HepG2 (cell line): ENCODE measurements around the gene ALG3. TPM values are rescaled to one million over a fixed set of nuclear protein-coding genes. Genes with fewer than 3 reads are reported as not detected.

Experiments
- BORCS8-MEF2B ChIP-seq: sonication (generic); formaldehyde crosslinking; IDR thresholded peaks from 2 replicates; pipeline ENCODE4 v1.8.0; 2022; ENCODE audit warnings: mild to moderate bottlenecking, missing genetic modification reagents
- CHD2 ChIP-seq: IDR thresholded peaks from 2 replicates; pipeline ENCODE4 v1.6.1; 2011; ENCODE audit warnings: low read depth, low read length, improper control_type of control experiment
- DRAP1 ChIP-seq: IDR thresholded peaks from 2 replicates; pipeline ENCODE4 v1.6.1; 2016; ENCODE audit warnings: missing genetic modification reagents, missing compliant biosample characterization
- E2F1 ChIP-seq: sonication (generic); formaldehyde crosslinking; IDR thresholded peaks from 2 replicates; pipeline ENCODE4 v1.5.0; 2020; ENCODE audit warnings: missing genetic modification reagents
- GABPA ChIP-seq, 2 experiments: IDR thresholded peaks; 2 replicates each; pipeline ENCODE4 v1.6.1; 2011 to 2016; ENCODE audit warnings: low read depth in 2 of 2, low read length in 1 of 2, missing biosample characterization in 1 of 2, missing genetic modification characterization in 1 of 2
- IRF2 ChIP-seq: IDR thresholded peaks from 2 replicates; pipeline ENCODE4 v1.6.1; 2018; ENCODE audit warnings: missing genetic modification reagents, missing compliant biosample characterization
- KLF16 ChIP-seq, 2 experiments: sonication (generic) in 1 of 2; formaldehyde crosslinking in 1 of 2; IDR thresholded peaks; 2 replicates each; pipeline versions ENCODE4 v1.6.1 to v1.8.0; 2016 to 2023; ENCODE audit warnings: missing genetic modification reagents in 2 of 2, missing compliant biosample characterization in 1 of 2
- MED1 ChIP-seq: sonication (generic); formaldehyde crosslinking; IDR thresholded peaks from 2 replicates; pipeline ENCODE4 v1.4.0; 2020; ENCODE audit warnings: missing genetic modification reagents
- NFE2L1 ChIP-seq: sonication (generic); formaldehyde crosslinking; IDR thresholded peaks from 2 replicates; pipeline ENCODE4 v1.4.0; 2020; ENCODE audit warnings: missing genetic modification reagents, mild to moderate bottlenecking, borderline replicate concordance
- NKX3-1 ChIP-seq: sonication (generic); formaldehyde crosslinking; IDR thresholded peaks from 2 replicates; pipeline ENCODE4 v1.5.0; 2020; ENCODE audit warnings: missing genetic modification reagents
- SMC3 ChIP-seq: IDR thresholded peaks from 2 replicates; pipeline ENCODE4 v1.6.1; 2011; ENCODE audit warnings: low read length, improper control_type of control experiment
- SSRP1 ChIP-seq: IDR thresholded peaks from 2 replicates; pipeline ENCODE4 v1.6.1; 2016; ENCODE audit warnings: control low read depth
- TARDBP ChIP-seq: sonication (generic); formaldehyde crosslinking; IDR thresholded peaks from 2 replicates; pipeline ENCODE4 v1.8.0; 2022; ENCODE audit warnings: mild to moderate bottlenecking, missing genetic modification reagents
- THAP11 ChIP-seq: IDR thresholded peaks from 2 replicates; pipeline ENCODE4 v1.6.1; 2016; ENCODE audit warnings: missing biosample characterization, missing genetic modification reagents
- XRCC5 ChIP-seq: fragments of 200-400 bp; formaldehyde crosslinking; optimal IDR thresholded peaks from 2 replicates; pipeline ENCODE3; 2017; ENCODE audit warnings: mild to moderate bottlenecking, low read length
- ZBTB3 ChIP-seq: sonication (generic); formaldehyde crosslinking; IDR thresholded peaks from 2 replicates; pipeline ENCODE4 v1.4.0; 2020; ENCODE audit warnings: low read depth, mild to moderate bottlenecking, moderate library complexity, missing genetic modification reagents, borderline replicate concordance
- ZFP37 ChIP-seq: sonication (generic); formaldehyde crosslinking; IDR thresholded peaks from 2 replicates; pipeline ENCODE4 v1.4.0; 2020; ENCODE audit warnings: missing genetic modification reagents, borderline replicate concordance
- ZMYM3 ChIP-seq: sonication (generic); formaldehyde crosslinking; IDR thresholded peaks from 2 replicates; pipeline ENCODE4 v1.5.1; 2020; ENCODE audit warnings: mild to moderate bottlenecking, missing genetic modification reagents
- ZNF138 ChIP-seq: sonication (generic); formaldehyde crosslinking; IDR thresholded peaks from 2 replicates; pipeline ENCODE4 v1.5.0; 2020; ENCODE audit warnings: mild to moderate bottlenecking, low read depth, missing genetic modification reagents
- ZNF501 ChIP-seq: sonication (generic); formaldehyde crosslinking; IDR thresholded peaks from 2 replicates; pipeline ENCODE4 v1.5.1; 2020; ENCODE audit warnings: mild to moderate bottlenecking, moderate library complexity, missing genetic modification reagents
- ZNF547 ChIP-seq: sonication (generic); formaldehyde crosslinking; IDR thresholded peaks from 2 replicates; pipeline ENCODE4 v1.5.1; 2020; ENCODE audit warnings: mild to moderate bottlenecking, missing genetic modification reagents
- ZNF570 ChIP-seq: sonication (generic); formaldehyde crosslinking; IDR thresholded peaks from 2 replicates; pipeline ENCODE4 v1.4.0; 2020; ENCODE audit warnings: mild to moderate bottlenecking, missing genetic modification reagents, borderline replicate concordance
- ZNF614 ChIP-seq: IDR thresholded peaks from 2 replicates; pipeline ENCODE4 v1.6.1; 2018; ENCODE audit warnings: missing biosample characterization, missing genetic modification reagents, inconsistent platforms, borderline replicate concordance
- ZNF670 ChIP-seq: sonication (generic); formaldehyde crosslinking; IDR thresholded peaks from 2 replicates; pipeline ENCODE4 v1.8.0; 2022; ENCODE audit warnings: mild to moderate bottlenecking, missing genetic modification reagents, borderline replicate concordance
- ZNF704 ChIP-seq: sonication (generic); formaldehyde crosslinking; IDR thresholded peaks from 2 replicates; pipeline ENCODE4 v1.8.1; 2023; ENCODE audit warnings: mild to moderate bottlenecking, inconsistent platforms, moderate library complexity, missing genetic modification reagents, borderline replicate concordance
- polyA plus RNA-seq, 8 experiments: library from polyadenylated mRNA; depleted of rRNA in 3 of 8; stranded (reverse) in 7 of 8; unstranded in 1 of 8; fragments of >200 nt; fragmentation: Illumina TruSeq in 4 of 8; extraction: Trizol in 4 of 8; gene quantifications; 2 replicates each; pipeline versions ENCODE4 v1.2.1 to v1.2.3, GENCODE V29; 2011 to 2016; ENCODE audit warnings: low read depth in 4 of 8, missing spikeins in 1 of 8, mixed read lengths in 1 of 8; ENCODE audit not compliant: insufficient read depth in 1 of 8
- total RNA-seq, 5 experiments: library from RNA; depleted of rRNA; stranded (reverse); fragments of >200 nt; fragmentation: Illumina TruSeq; extraction: Trizol; gene quantifications; 2 replicates each; pipeline ENCODE4 v1.2.3, GENCODE V29; 2016; ENCODE audit warnings: low read depth in 1 of 5
- TF ChIP-seq, protein P1 (sequence below): sonication (generic); formaldehyde crosslinking; IDR thresholded peaks from 2 replicates; pipeline ENCODE4 v1.4.0; 2020; ENCODE audit warnings: missing genetic modification reagents

The ALG3 gene
- total and polyA plus RNA-seq, 2 of the 13 experiments (the other 11 are each of a cell fraction or from before 2014, with no cell fraction given) = 46.6 to 57.1 TPM

DNA sequence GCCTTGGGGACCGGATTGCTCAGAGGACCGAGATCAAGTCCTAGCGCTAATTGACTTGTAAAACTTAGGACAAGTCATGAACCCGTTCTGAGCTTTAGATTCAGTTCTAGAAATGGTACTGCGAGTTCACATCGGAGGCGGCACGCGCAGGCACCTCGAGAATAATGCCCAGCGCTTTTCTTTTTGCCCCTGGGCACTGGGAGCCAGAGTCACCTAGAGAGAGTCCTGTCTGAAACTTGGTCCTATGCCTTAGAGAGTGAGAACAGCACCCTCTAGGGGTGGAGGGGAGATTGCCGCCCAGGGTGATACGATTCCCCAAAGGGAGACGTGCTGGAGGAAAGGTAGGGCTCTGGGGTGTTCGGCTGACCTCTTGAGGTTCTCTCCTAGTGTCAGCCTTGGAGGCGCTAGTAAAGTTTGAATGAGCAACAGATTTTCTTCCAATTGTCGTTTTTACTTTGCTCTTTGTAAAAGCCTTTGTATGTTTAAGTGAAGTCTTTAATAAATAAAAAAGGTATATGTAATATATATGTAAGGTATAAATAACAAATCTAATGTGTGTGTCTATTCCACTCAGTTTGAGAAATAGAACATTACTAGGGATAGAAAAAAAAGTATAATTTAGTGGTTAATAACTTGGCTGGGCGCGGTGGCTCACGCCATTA is 1.5 kb upstream of the ALG3 start (continued):
- TF ChIP-seq, protein P1, sequence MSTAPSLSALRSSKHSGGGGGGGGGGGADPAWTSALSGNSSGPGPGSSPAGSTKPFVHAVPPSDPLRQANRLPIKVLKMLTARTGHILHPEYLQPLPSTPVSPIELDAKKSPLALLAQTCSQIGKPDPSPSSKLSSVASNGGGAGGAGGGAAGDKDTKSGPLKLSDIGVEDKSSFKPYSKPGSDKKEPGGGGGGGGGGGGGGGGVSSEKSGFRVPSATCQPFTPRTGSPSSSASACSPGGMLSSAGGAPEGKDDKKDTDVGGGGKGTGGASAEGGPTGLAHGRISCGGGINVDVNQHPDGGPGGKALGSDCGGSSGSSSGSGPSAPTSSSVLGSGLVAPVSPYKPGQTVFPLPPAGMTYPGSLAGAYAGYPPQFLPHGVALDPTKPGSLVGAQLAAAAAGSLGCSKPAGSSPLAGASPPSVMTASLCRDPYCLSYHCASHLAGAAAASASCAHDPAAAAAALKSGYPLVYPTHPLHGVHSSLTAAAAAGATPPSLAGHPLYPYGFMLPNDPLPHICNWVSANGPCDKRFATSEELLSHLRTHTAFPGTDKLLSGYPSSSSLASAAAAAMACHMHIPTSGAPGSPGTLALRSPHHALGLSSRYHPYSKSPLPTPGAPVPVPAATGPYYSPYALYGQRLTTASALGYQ (CRISPR knock-in tag) = 0 out of 2 replicates have a peak, but pooled peaks have one; percentile 6
- TF ChIP-seq IRF2 (CRISPR knock-in tag) = peak; percentile 2; the same call in 1 of the 2 replicates
- TF ChIP-seq KLF16 (CRISPR knock-in tag; IDR thresholded peaks at IDR 0.05) = 0 out of 4 replicates have a peak, but pooled peaks of 1 of the 2 experiments have one; percentile 2
- 0 out of 2 replicates have a peak, but pooled peaks have one; percentile 16 for TF ChIP-seq TARDBP (CRISPR knock-in tag)
- no peak for TF ChIP-seq CHD2
- no peak for TF ChIP-seq ZBTB3 (CRISPR knock-in tag)
- TF ChIP-seq GABPA (IDR thresholded peaks at IDR 0.05; ENCODE audit: low read depth, low read length) = no peak
- TF ChIP-seq GABPA (CRISPR knock-in tag; IDR thresholded peaks at IDR 0.05; ENCODE audit: low read depth) = peak; percentile 32; the same call in 1 of the 2 replicates
- TF ChIP-seq THAP11 (CRISPR knock-in tag) = peak; percentile 35; the same call in 1 of the 2 replicates
- TF ChIP-seq E2F1 = 0 out of 2 replicates have a peak, but pooled peaks have one; percentile 2
- no peak for TF ChIP-seq ZFP37
- no peak for TF ChIP-seq NFE2L1 (CRISPR knock-in tag)
- peak; percentile 31; the same call in 1 of the 2 replicates for TF ChIP-seq DRAP1 (CRISPR knock-in tag)
- TF ChIP-seq ZMYM3 (CRISPR knock-in tag) = no peak
- TF ChIP-seq ZNF570 (CRISPR knock-in tag) = no peak
- peak; percentile 2; the same call in 1 of the 2 replicates for TF ChIP-seq ZNF670
- peak; percentile 54 for TF ChIP-seq SMC3
- TF ChIP-seq NKX3-1 = 0 out of 2 replicates have a peak, but pooled peaks have one; percentile 4
- no peak for TF ChIP-seq BORCS8-MEF2B (CRISPR knock-in tag)
- TF ChIP-seq ZNF547 (CRISPR knock-in tag) = no peak
- TF ChIP-seq MED1 = no peak; the same call in 1 of the 2 replicates
- TF ChIP-seq SSRP1 (CRISPR knock-in tag) = 0 out of 2 replicates have a peak, but pooled peaks have one; percentile 75
- 0 out of 2 replicates have a peak, but pooled peaks have one; percentile 23 for TF ChIP-seq ZNF704 (CRISPR knock-in tag)
- 0 out of 2 replicates have a peak, but pooled peaks have one; percentile 33 for TF ChIP-seq ZNF138 (CRISPR knock-in tag)
- TF ChIP-seq XRCC5 = peak; percentile 71
- TF ChIP-seq ZNF501 (CRISPR knock-in tag) = no peak; the same call in 1 of the 2 replicates
- 0 out of 2 replicates have a peak, but pooled peaks have one; percentile 52 for TF ChIP-seq ZNF614 (CRISPR knock-in tag)
